GM21717 (cell line): ENCODE measurements around the gene TPM3.
"Not testable (repeated sequence)": the region's sequence is repeated elsewhere in the genome, so short reads cannot be mapped to it uniquely, and the experiment has no call there.

Experiments used
- ATAC-seq: cut with Tn5 transposase; IDR thresholded peaks from one replicate; pipeline ENCODE4 v1.9.1; 2021; ENCODE audit warnings: mild to moderate bottlenecking, moderate library complexity; ENCODE audit not compliant: unreplicated experiment

TPM3 gene

GRCh38 chr1:154191990-154192461 is at the start of gene TPM3:
Gene TPM3 (minus strand): TSS chr1:154192100. CDS start chr1:154192018, 82 bp downstream.
- no peak for ATAC-seq

- no peak for ATAC-seq
Observed at GRCh38 chr1:154240294-154240833, 48.5 kb upstream of the TPM3 start.

DNA sequence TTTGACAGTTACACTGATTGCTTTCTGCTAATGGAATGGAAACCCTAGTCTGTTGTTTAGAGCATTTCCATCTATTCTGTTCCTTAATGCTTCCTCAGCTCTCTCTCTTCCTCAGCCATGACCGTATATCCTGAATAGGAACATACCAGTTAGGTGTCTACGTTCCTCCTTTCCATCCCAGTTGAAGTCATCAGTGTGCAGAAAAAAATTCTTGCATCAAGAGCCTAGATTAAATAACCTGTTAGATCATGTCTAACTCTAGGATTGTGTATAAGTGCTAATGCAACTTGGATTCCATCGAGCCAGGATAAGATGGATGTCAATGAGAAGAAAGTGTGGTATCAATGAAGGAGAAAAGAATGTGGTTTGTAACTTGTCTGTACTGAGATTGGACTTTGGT is 47.6 kb upstream of the TPM3 start:
- no peak for ATAC-seq

DNA sequence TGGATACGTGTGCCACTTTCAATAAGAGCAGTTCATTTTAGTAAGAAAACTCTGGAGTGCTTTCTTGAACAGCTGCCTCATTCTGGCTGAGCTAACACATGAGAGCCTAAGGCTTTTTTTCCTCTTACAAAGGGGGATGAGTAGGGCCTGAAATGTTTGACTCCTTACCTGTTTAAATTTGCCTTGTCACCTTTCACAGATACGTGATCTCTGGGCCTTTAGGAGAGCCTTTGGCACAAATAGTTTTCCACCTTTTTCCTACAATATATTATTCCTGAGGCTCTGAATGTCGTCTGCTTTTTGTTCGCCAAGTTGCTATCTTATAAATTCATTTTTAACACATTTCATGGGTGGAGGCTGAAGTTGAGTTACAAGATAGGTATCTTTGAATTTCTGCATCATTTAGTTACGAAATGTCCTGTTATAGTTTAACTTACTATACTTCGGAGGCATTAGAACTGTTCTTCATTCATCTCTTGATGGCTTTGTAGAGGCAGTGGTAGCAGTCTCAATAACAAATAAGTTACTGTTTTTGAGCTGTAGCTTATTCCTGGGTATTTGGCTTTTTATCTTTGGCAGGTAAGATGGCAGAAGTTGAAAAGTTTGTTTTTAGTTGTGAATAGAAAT is 46.1 kb upstream of the TPM3 start:
- ATAC-seq = no peak

DNA sequence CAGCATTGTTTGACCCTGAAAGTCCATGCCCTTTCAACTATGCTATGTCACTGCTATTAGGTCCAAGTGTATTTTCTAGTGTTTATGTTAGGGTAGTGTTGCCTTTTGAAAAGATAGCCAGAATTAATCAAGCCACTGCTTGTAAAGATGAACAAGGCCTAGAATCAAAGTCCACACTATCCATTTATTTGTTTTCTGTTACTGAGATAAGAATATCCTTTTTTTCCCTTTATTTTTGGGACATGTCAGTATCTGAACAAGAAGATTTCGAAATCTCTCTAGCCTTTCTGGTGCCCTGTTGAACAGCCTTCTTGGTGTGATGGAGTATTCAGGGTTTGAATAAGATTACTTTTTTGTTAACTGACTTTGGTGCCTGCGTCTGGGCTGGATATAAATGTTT is 45.5 kb upstream of the TPM3 start:
- no peak for ATAC-seq

DNA sequence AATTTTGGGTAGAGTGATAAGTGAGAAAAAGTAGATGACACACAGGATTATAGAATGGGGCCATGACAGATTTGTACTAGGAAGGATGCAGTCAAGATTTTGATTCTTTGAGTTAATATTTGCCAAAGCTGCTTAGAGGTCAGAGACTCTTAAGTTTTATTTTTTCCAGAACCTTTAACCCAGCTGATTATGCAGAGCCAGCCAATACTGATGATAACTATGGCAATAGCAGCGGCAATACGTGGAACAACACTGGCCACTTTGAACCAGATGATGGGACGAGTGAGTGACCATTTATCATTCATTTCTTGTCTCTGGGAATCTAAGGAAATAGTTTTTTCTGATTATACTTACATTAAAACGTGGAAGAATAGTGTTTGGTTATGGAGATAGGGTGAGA is 45.0 kb upstream of the TPM3 start:
- no peak for ATAC-seq

DNA sequence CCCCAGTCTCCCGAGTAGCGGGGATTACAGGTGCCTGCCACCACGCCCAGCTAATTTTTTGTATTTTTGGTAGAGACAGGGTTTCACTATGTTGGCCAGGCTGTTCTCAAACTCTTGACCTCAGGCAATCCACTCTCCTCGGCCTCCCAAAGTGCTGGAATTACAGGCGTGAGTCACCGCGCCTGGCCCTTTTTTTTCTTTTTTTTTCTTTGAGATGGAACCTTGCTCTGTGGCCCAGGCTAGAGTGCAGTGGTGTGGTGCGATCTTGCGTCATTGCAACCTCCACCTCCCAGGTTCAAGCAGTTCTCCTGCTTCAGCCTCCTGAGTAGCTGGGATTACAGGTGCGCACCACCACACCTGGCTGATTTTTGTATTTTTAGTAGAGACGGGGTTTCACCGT is 41.2 kb upstream of the TPM3 start:
- ATAC-seq = not testable (repeated sequence)

GRCh38 chr1:154231112-154231511 is 39.2 kb upstream of the TPM3 start:
- not testable (repeated sequence) for ATAC-seq

GRCh38 chr1:154225370-154225769 is 33.5 kb upstream of the TPM3 start:
- no peak for ATAC-seq

GRCh38 chr1:154223621-154224020 is 31.7 kb upstream of the TPM3 start:
- no peak for ATAC-seq

DNA sequence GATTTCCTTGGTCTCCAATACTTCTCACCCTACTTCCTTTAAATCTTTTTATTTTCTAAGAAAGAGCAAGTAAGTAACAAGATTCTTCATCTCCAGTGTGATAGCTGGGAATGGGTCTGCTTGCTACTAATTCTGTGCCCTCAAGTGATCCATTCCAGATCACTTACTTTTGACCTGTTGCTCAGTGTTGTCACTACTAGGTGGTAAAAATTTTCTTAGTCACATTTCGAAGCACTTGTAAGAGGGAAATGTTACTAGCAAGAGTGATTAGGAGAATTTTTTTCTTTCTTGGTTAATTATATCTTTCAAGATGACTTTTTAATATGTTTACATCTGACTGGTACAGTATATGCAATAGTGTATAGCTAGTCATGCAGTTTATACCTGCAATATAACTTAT is 31.0 kb upstream of the TPM3 start:
- no peak for ATAC-seq

GRCh38 chr1:154222518-154222917 is 30.6 kb upstream of the TPM3 start:
- no peak for ATAC-seq

DNA sequence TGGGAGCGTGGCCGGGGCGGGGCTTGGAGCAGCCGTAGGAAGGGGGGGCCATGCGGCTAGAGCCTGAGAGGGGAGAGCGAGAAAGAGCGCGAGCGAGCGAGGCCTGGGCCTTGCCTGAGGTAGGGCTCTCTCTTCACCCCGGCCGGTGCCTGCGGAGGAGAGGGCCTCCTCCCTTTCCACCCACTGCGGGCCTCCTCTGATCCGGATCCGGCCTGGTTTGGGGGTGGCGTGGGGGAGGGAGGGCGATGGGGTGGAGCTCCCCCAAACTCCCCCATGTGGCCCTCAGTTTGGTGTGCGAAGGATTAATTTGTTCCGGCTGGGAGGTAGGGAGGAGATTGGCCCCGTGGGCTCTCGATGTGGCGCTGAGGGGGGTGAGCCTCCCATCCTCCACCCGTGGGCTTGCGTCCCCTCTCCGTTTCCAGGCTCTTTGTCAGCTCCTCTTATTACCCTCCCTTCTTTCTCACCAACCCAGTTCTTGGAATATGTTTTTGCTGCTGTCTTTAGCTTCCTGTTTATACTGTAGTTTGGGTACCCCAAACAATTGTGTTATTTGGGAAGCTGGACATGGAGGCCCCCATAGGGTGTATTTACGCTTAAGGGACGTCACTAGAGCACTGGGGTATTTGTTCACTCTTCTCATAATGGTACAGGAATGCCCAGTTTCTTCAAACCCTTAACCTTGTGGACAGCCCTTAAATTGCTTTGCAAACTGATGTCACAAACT is 29.5 kb upstream of the TPM3 start:
- peak; percentile 22 for ATAC-seq

GRCh38 chr1:154220970-154221277 is 29.0 kb upstream of the TPM3 start:
- no peak for ATAC-seq

- peak; percentile 80 for ATAC-seq
Observed at GRCh38 chr1:154220071-154220969, 28.4 kb upstream of the TPM3 start, which contains the start of gene UBAP2L. Gene UBAP2L (plus strand): TSS chr1:154220955. CDS start chr1:154225124, 4,169 bp downstream.

DNA sequence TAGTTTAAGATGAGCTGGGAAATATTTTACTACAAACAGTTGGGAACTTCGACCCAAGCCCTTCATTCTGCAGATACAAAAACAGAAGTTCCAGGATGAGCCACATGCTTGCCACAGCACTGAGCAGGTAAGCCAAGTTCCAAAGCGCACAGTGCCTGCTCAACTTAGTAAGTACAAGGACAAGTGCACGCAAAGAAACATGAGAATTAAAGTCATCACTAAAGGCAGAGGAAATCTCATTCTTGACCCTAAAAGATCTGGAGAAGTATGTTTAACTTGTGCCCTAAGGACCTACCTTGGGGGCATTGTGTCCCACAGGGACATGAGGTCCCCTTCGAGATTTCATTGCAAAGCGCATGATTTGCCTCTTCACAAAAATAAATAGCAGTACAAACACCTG is 27.6 kb upstream of the TPM3 start:
- no peak for ATAC-seq

DNA sequence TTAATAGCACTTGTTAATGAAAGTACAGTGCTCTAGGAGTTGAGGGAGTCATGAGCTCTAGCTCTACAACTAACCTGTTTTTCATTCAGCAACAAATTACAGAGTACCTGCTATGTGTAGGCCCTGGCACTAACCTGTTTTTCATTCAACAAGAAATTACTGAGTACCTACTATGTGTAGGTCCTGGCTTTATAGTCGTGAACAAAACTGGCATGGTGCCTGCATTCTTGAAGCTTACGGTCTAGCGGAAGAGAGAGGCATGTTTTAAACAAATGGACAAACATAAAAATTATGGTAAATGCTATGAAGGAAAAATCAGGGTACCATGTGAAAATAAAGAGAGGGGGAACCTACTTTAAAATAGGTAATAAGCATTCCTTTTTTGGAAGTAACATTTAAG is 26.6 kb upstream of the TPM3 start:
- no peak for ATAC-seq

GRCh38 chr1:154213274-154213673 is 21.4 kb upstream of the TPM3 start:
- no peak for ATAC-seq

DNA sequence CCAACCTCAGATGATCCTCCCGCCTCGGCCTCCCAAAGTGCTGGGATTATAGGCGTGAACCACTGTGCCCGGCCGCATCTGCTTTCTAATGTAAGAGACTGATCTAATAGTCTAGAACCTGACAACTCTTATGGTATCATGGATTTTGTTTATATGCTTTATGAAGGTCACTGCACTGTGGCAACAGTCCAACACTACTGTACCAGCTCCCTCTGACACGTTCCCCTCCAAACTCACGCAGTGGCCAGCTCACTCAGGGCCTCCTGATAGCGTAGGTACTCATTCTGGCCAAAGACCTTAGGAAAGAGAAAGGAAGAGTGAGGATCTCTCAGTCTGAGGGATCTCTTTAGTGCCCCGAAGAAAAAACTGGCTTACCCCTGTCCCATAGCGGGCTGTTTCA is 20.2 kb upstream of the TPM3 start:
- ATAC-seq = no peak

DNA sequence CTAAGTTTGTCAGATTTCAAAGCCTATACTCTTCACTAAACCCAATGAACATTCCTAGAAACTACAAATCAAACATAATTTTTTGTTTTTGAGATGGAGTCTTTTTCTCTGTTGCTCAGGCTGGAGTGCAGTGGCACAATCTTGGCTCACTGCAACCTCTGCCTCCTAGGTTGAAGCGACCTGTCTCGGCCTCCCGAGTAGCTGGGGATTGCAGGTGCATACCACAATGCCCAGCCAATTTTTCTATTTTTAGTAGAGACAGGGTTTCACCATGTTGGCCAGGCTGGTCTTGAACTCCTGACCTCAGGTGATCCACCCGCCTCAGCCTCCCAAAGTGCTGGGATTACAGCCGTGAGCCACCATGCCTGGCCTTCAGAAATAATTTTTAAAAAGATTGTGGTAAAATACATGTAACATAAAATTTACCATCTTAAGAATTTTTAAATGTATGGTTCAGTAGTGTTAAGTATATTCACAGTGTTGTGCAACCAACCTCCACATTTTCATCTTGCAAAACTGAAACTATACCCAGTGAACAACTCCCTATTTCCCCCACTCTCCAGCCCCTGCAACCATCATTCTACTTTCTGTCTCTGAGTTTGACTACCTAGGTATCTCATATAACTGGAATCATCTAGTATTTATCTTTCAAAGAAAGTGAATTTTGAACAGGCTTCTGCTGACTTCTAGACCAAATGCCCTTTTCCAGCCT is 16.9 kb upstream of the TPM3 start:
- ATAC-seq = no peak

- ATAC-seq = no peak
Observed at GRCh38 chr1:154207262-154207661, 15.4 kb upstream of the TPM3 start.
